ENCODE data around the gene CD14.

Gene CD14

GRCh38 chr5:140631036-140631417 is 1.9 kb downstream of the CD14 start:
- no peak overlapping the region for H3K4me3 ChIP-seq (ENCODE audit: low read depth, low read length)
- H4K91ac ChIP-seq (ENCODE audit: low read depth, low read length) = no peak overlapping the region
- no peaks in the 10 kb centered on the region for H3K79me1 ChIP-seq (ENCODE audit: low read length)
- H3K18ac ChIP-seq (ENCODE audit: low read length) = no peak overlapping the region
- H2BK120ac ChIP-seq (ENCODE audit: insufficient read depth, low read length, poor library complexity) = no peak overlapping the region
- no peaks in the 10 kb centered on the region for H3K4me1 ChIP-seq (ENCODE audit: control insufficient read depth in 1 of 2, insufficient read depth in 2 of 2, low read length in 2 of 2)
- H3K4ac ChIP-seq (ENCODE audit: low read depth, low read length) = no peak overlapping the region
- DNase-seq = peak in 1 of 2 donors; percentile 25
- H3K4me2 ChIP-seq (ENCODE audit: low read length) = no peak overlapping the region
- no peak overlapping the region for H2AK5ac ChIP-seq (ENCODE audit: low read length)
- no peak overlapping the region for H4K12ac ChIP-seq (ENCODE audit: low read depth, low read length)
- no peak overlapping the region for H3K14ac ChIP-seq (ENCODE audit: low read length)
- no peak overlapping the region for H2BK12ac ChIP-seq (ENCODE audit: low read length)
- H2BK5ac ChIP-seq (ENCODE audit: low read depth, low read length, poor library complexity) = no peak overlapping the region
- no peak overlapping the region for H3K9ac ChIP-seq (ENCODE audit: low read length)
- peaks cover 0 to 2% of the 10 kb centered on the region in 2 experiments for H3K36me3 ChIP-seq (ENCODE audit: control insufficient read depth in 1 of 2, insufficient read depth in 2 of 2, low read length in 2 of 2)
- H2AFZ ChIP-seq (ENCODE audit: insufficient read depth, low read length, poor library complexity) = no peak overlapping the region
- no peak overlapping the region for H4K8ac ChIP-seq (ENCODE audit: low read depth, low read length)
- no peak overlapping the region for H3K27ac ChIP-seq (ENCODE audit: low read depth, low read length)
- H3K27me3 ChIP-seq (ENCODE audit: insufficient read depth, low read length) = no peaks in the 10 kb centered on the region
- H3K23ac ChIP-seq (ENCODE audit: low read length) = no peak overlapping the region
- H3K79me2 ChIP-seq (ENCODE audit: control insufficient read depth, insufficient read depth, low read length, poor library complexity) = no peaks in the 10 kb centered on the region
- WGBS (ENCODE audit: extremely low coverage, insufficient coverage, insufficient read length) = no CpG with 5 or more reads among the region's 4 CpGs
- peaks cover 21% of the 10 kb centered on the region for H3K9me3 ChIP-seq (ENCODE audit: insufficient read depth, low read depth, low read length)

GRCh38 chr5:140630292-140631035 is 2.5 kb downstream of the CD14 start:
- no peak overlapping the region for H3K9ac ChIP-seq (ENCODE audit: low read length)
- no peaks in the 10 kb centered on the region for H3K79me2 ChIP-seq (ENCODE audit: control insufficient read depth, insufficient read depth, low read length, poor library complexity)
- no peak overlapping the region for H4K91ac ChIP-seq (ENCODE audit: low read depth, low read length)
- no peak overlapping the region for H3K4me2 ChIP-seq (ENCODE audit: low read length)
- no peak overlapping the region for H4K12ac ChIP-seq (ENCODE audit: low read depth, low read length)
- H3K79me1 ChIP-seq (ENCODE audit: low read length) = no peaks in the 10 kb centered on the region
- no peaks in the 10 kb centered on the region for H3K4me1 ChIP-seq (ENCODE audit: control insufficient read depth in 1 of 2, insufficient read depth in 2 of 2, low read length in 2 of 2)
- no peak overlapping the region for H2BK120ac ChIP-seq (ENCODE audit: insufficient read depth, low read length, poor library complexity)
- DNase-seq = peak in 1 of 2 donors; percentile 17
- H2BK5ac ChIP-seq (ENCODE audit: low read depth, low read length, poor library complexity) = no peak overlapping the region
- no peak overlapping the region for H2AFZ ChIP-seq (ENCODE audit: insufficient read depth, low read length, poor library complexity)
- peaks cover 24% of the 10 kb centered on the region for H3K9me3 ChIP-seq (ENCODE audit: insufficient read depth, low read depth, low read length)
- no peak overlapping the region for H3K4me3 ChIP-seq (ENCODE audit: low read depth, low read length)
- no peaks in the 10 kb centered on the region for H3K27me3 ChIP-seq (ENCODE audit: insufficient read depth, low read length)
- no peak overlapping the region for H2AK5ac ChIP-seq (ENCODE audit: low read length)
- H2BK12ac ChIP-seq (ENCODE audit: low read length) = no peak overlapping the region
- no peak overlapping the region for H3K4ac ChIP-seq (ENCODE audit: low read depth, low read length)
- WGBS (ENCODE audit: extremely low coverage, insufficient coverage, insufficient read length) = no CpG with 5 or more reads among the region's 2 CpGs
- no peak overlapping the region for H3K23ac ChIP-seq (ENCODE audit: low read length)
- H3K36me3 ChIP-seq (ENCODE audit: control insufficient read depth in 1 of 2, insufficient read depth in 2 of 2, low read length in 2 of 2) = peaks cover 0 to 2% of the 10 kb centered on the region in 2 experiments
- H3K27ac ChIP-seq (ENCODE audit: low read depth, low read length) = no peak overlapping the region
- no peak overlapping the region for H4K8ac ChIP-seq (ENCODE audit: low read depth, low read length)
- H3K18ac ChIP-seq (ENCODE audit: low read length) = no peak overlapping the region
- no peak overlapping the region for H3K14ac ChIP-seq (ENCODE audit: low read length)

- H3K18ac ChIP-seq (ENCODE audit: low read length) = no peak overlapping the region
- no peaks in the 10 kb centered on the region for H3K4me1 ChIP-seq (ENCODE audit: control insufficient read depth in 1 of 2, insufficient read depth in 2 of 2, low read length in 2 of 2)
- no peaks in the 10 kb centered on the region for H3K27me3 ChIP-seq (ENCODE audit: insufficient read depth, low read length)
- H4K91ac ChIP-seq (ENCODE audit: low read depth, low read length) = no peak overlapping the region
- H3K4me3 ChIP-seq (ENCODE audit: low read depth, low read length) = no peak overlapping the region
- H3K9me3 ChIP-seq (ENCODE audit: insufficient read depth, low read depth, low read length) = peaks cover 26% of the 10 kb centered on the region
- H2BK120ac ChIP-seq (ENCODE audit: insufficient read depth, low read length, poor library complexity) = no peak overlapping the region
- H4K8ac ChIP-seq (ENCODE audit: low read depth, low read length) = no peak overlapping the region
- H3K79me1 ChIP-seq (ENCODE audit: low read length) = no peaks in the 10 kb centered on the region
- H3K23ac ChIP-seq (ENCODE audit: low read length) = no peak overlapping the region
- no peak overlapping the region for H3K4me2 ChIP-seq (ENCODE audit: low read length)
- no peak overlapping the region for H2AFZ ChIP-seq (ENCODE audit: insufficient read depth, low read length, poor library complexity)
- no peak overlapping the region for H3K27ac ChIP-seq (ENCODE audit: low read depth, low read length)
- no peak overlapping the region for H3K14ac ChIP-seq (ENCODE audit: low read length)
- H3K79me2 ChIP-seq (ENCODE audit: control insufficient read depth, insufficient read depth, low read length, poor library complexity) = no peaks in the 10 kb centered on the region
- no peak overlapping the region for H2BK5ac ChIP-seq (ENCODE audit: low read depth, low read length, poor library complexity)
- WGBS (ENCODE audit: extremely low coverage, insufficient coverage, insufficient read length) = no CpG with 5 or more reads among the region's 1 CpG
- no peak overlapping the region for H4K12ac ChIP-seq (ENCODE audit: low read depth, low read length)
- H3K4ac ChIP-seq (ENCODE audit: low read depth, low read length) = no peak overlapping the region
- H3K36me3 ChIP-seq (ENCODE audit: control insufficient read depth in 1 of 2, insufficient read depth in 2 of 2, low read length in 2 of 2) = peaks cover 0 to 2% of the 10 kb centered on the region in 2 experiments
- peak in 1 of 2 donors; percentile 21 for DNase-seq
- H2AK5ac ChIP-seq (ENCODE audit: low read length) = no peak overlapping the region
- H3K9ac ChIP-seq (ENCODE audit: low read length) = no peak overlapping the region
- no peak overlapping the region for H2BK12ac ChIP-seq (ENCODE audit: low read length)
Measured at GRCh38 chr5:140628711-140629110, 4.3 kb downstream of the CD14 start.

GRCh38 chr5:140627972-140628371 is 5.0 kb downstream of the CD14 start:
- Histone ChIP-seq H3K79me2 (ENCODE audit: control insufficient read depth, insufficient read depth, low read length, poor library complexity) (no peaks in the 10 kb centered on the region), H2BK120ac (ENCODE audit: insufficient read depth, low read length, poor library complexity) (no peak overlapping the region), H2AFZ (ENCODE audit: insufficient read depth, low read length, poor library complexity) (no peak overlapping the region), H4K91ac (ENCODE audit: low read depth, low read length) (no peak overlapping the region), H3K9ac (ENCODE audit: low read length) (no peak overlapping the region), H3K4me1 (ENCODE audit: control insufficient read depth in 1 of 2, insufficient read depth in 2 of 2, low read length in 2 of 2) (no peaks in the 10 kb centered on the region), H3K27ac (ENCODE audit: low read depth, low read length) (no peak overlapping the region), H4K12ac (ENCODE audit: low read depth, low read length) (no peak overlapping the region), H2AK5ac (ENCODE audit: low read length) (no peak overlapping the region), H3K14ac (ENCODE audit: low read length) (no peak overlapping the region), H3K36me3 (ENCODE audit: control insufficient read depth in 1 of 2, insufficient read depth in 2 of 2, low read length in 2 of 2) (peaks cover 0 to 2% of the 10 kb centered on the region in 2 experiments), H3K4ac (ENCODE audit: low read depth, low read length) (no peak overlapping the region), H2BK5ac (ENCODE audit: low read depth, low read length, poor library complexity) (no peak overlapping the region), H3K4me3 (ENCODE audit: low read depth, low read length) (no peak overlapping the region), H3K9me3 (ENCODE audit: insufficient read depth, low read depth, low read length) (peaks cover 23% of the 10 kb centered on the region), H3K23ac (ENCODE audit: low read length) (no peak overlapping the region), H2BK12ac (ENCODE audit: low read length) (no peak overlapping the region), H3K27me3 (ENCODE audit: insufficient read depth, low read length) (no peaks in the 10 kb centered on the region), H3K4me2 (ENCODE audit: low read length) (no peak overlapping the region), H3K79me1 (ENCODE audit: low read length) (no peaks in the 10 kb centered on the region), H3K18ac (ENCODE audit: low read length) (no peak overlapping the region), H4K8ac (ENCODE audit: low read depth, low read length) (no peak overlapping the region)
- WGBS (ENCODE audit: extremely low coverage, insufficient coverage, insufficient read length) = no CpG with 5 or more reads among the region's 6 CpGs
- DNase-seq = no peak

Data from trophoblast cell (in vitro differentiated cells and primary cell).